H1 (cell line): Measurements from ENCODE around the gene BDKRB1. TPM values are rescaled to one million over a fixed set of nuclear protein-coding genes. Genes with fewer than 3 reads are reported as not detected.

Source experiments
- CTCF ChIA-PET: fragments of 300-600 bp; sonication (Branson Sonifier 250); formaldehyde crosslinking; loops from one replicate; lab custom pipeline; 2021; ENCODE audit not compliant: partially characterized antibody; lab: Charles Lee
- POLR2A ChIA-PET: fragments of 300-600 bp; sonication (Branson Sonifier 250); formaldehyde crosslinking; loops from one replicate; lab custom pipeline; 2021; ENCODE audit warnings: inconsistent platforms; ENCODE audit not compliant: partially characterized antibody; lab: Charles Lee
- DNase-seq, 2 experiments: peaks; one replicate each; pipeline versions ENCODE4 v3.0.0 to v3.0.0-alpha.2; 2010 to 2022; ENCODE audit warnings: low spot score in 2 of 2, low read depth in 1 of 2, mixed read lengths in 1 of 2
- FAIRE-seq: peaks from 2 replicates; lab custom pipeline; 2011; peaks lifted over from hg19 to GRCh38; lab: Jason Lieb, UNC
- H2AFZ ChIP-seq: 2 replicates; pipeline ENCODE4 v1.8.1; 2012; ENCODE audit warnings: low read length, inconsistent platforms
- H2AK5ac ChIP-seq: 2 replicates; pipeline ENCODE4 v1.6.1; 2013; ENCODE audit warnings: low read depth, low read length
- H2BK120ac ChIP-seq: replicated peaks from 2 replicates; pipeline ENCODE3; 2013; ENCODE audit warnings: low read depth, low read length, inconsistent platforms
- H2BK12ac ChIP-seq: 2 replicates; pipeline ENCODE4 v1.6.1; 2013; ENCODE audit warnings: low read depth, low read length
- H2BK15ac ChIP-seq: 2 replicates; pipeline ENCODE4 v1.6.1; 2013; ENCODE audit warnings: low read length
- H2BK20ac ChIP-seq: 2 replicates; pipeline ENCODE4 v1.6.1; 2013; ENCODE audit warnings: low read length
- H2BK5ac ChIP-seq: 2 replicates; pipeline ENCODE4 v1.6.1; 2013; ENCODE audit warnings: low read depth, low read length
- H3K14ac ChIP-seq: 2 replicates; pipeline ENCODE4 v1.6.1; 2013; ENCODE audit warnings: inconsistent platforms; ENCODE audit not compliant: insufficient read length
- H3K18ac ChIP-seq: 2 replicates; pipeline ENCODE4 v1.6.1; 2013; ENCODE audit warnings: low read length; ENCODE audit errors: extremely low read depth
- H3K23ac ChIP-seq: 2 replicates; pipeline ENCODE4 v1.6.1; 2013; ENCODE audit warnings: inconsistent platforms; ENCODE audit not compliant: insufficient read length
- H3K23me2 ChIP-seq: 2 replicates; pipeline ENCODE4 v1.6.1; 2013; ENCODE audit warnings: low read depth, low read length
- H3K27ac ChIP-seq: 2 replicates; pipeline ENCODE4 v1.6.1; 2011; ENCODE audit warnings: low read depth, low read length, inconsistent platforms
- H3K27me3 ChIP-seq, 4 experiments: replicated peaks in 1 of 4; 1 replicate in 1 of 4; 2 replicates in 3 of 4; pipeline versions ENCODE4 v1.6.1 to v1.8.1; 2011 to 2013; ENCODE audit warnings: low read length in 3 of 4, mild to moderate bottlenecking in 3 of 4, inconsistent platforms in 2 of 4, mixed read lengths in 2 of 4, moderate library complexity in 1 of 4; ENCODE audit not compliant: control insufficient read depth in 3 of 4, insufficient read depth in 3 of 4; ENCODE audit errors: extremely low read depth in 1 of 4
- H3K36me3 ChIP-seq, 4 experiments: 2 replicates each; pipeline versions ENCODE4 v1.6.1 to v1.8.1; 2011 to 2013; ENCODE audit warnings: mild to moderate bottlenecking in 4 of 4, low read length in 3 of 4, moderate library complexity in 2 of 4, control low read depth in 1 of 4, inconsistent platforms in 1 of 4; ENCODE audit not compliant: insufficient read depth in 4 of 4, control insufficient read depth in 2 of 4
- H3K4ac ChIP-seq: replicated peaks from 2 replicates; pipeline ENCODE3; 2013; ENCODE audit warnings: low read length, low read depth, mixed read lengths, inconsistent platforms; ENCODE audit not compliant: insufficient read length
- H3K4me1 ChIP-seq, 4 experiments: replicated peaks in 1 of 4; 1 replicate in 1 of 4; 2 replicates in 3 of 4; pipeline versions ENCODE4 v1.6.1 to v1.8.1; 2011 to 2013; ENCODE audit warnings: low read length in 3 of 4, inconsistent platforms in 2 of 4, mixed read lengths in 1 of 4; ENCODE audit not compliant: insufficient read depth in 4 of 4, control insufficient read depth in 3 of 4
- H3K4me2 ChIP-seq, 2 experiments: 2 replicates each; pipeline versions ENCODE4 v1.6.1 to v1.8.1; 2011 to 2013; ENCODE audit warnings: low read depth in 2 of 2, low read length in 2 of 2, control low read depth in 1 of 2, inconsistent platforms in 1 of 2, mild to moderate bottlenecking in 1 of 2; ENCODE audit not compliant: insufficient read depth in 1 of 2
- H3K4me3 ChIP-seq, 4 experiments: fragments of 200-600, 300-600 bp in 1 of 4; sonication (generic), shearing (Covaris generic), sonication (Bioruptor Twin) in 1 of 4; 2 replicates each; pipeline versions ENCODE4 v1.5.1 to v1.8.1; 2011 to 2016; ENCODE audit warnings: low read length in 4 of 4, low read depth in 3 of 4, control low read depth in 2 of 4, inconsistent platforms in 2 of 4, mild to moderate bottlenecking in 2 of 4, mixed read lengths in 1 of 4, moderate library complexity in 1 of 4; ENCODE audit not compliant: insufficient read depth in 2 of 4; ENCODE audit errors: extremely low read depth in 1 of 4
- H3K56ac ChIP-seq: replicated peaks from 2 replicates; pipeline ENCODE3; 2013; ENCODE audit warnings: low read depth, mild to moderate bottlenecking, mixed read lengths, low read length, inconsistent platforms; ENCODE audit not compliant: insufficient read length
- H3K79me1 ChIP-seq: 2 replicates; pipeline ENCODE4 v1.6.1; 2013; ENCODE audit warnings: low read depth, low read length, control low read depth
- H3K79me2 ChIP-seq, 2 experiments: 2 replicates each; pipeline versions ENCODE4 v1.6.1 to v1.8.1; 2012 to 2013; ENCODE audit warnings: low read length in 2 of 2, mild to moderate bottlenecking in 2 of 2, inconsistent platforms in 1 of 2; ENCODE audit not compliant: insufficient read depth in 2 of 2, control insufficient read depth in 1 of 2
- H3K9ac ChIP-seq, 4 experiments: replicated peaks in 1 of 4; 1 replicate in 1 of 4; 2 replicates in 3 of 4; pipeline versions ENCODE4 v1.6.1 to v1.8.1; 2011 to 2013; ENCODE audit warnings: low read depth in 3 of 4, low read length in 3 of 4, control low read depth in 2 of 4, mild to moderate bottlenecking in 2 of 4, moderate library complexity in 2 of 4, inconsistent platforms in 1 of 4; ENCODE audit errors: extremely low read depth in 1 of 4
- H3K9me3 ChIP-seq, 2 experiments: 2 replicates each; pipeline versions ENCODE4 v1.6.1 to v1.8.1; 2012 to 2013; ENCODE audit warnings: mild to moderate bottlenecking in 2 of 2, moderate library complexity in 2 of 2, control low read depth in 1 of 2, inconsistent platforms in 1 of 2, low read depth in 1 of 2, low read length in 1 of 2, mixed read lengths in 1 of 2; ENCODE audit not compliant: insufficient read depth in 2 of 2
- H4K20me1 ChIP-seq, 2 experiments: replicated peaks in 1 of 2; 2 replicates each; pipeline versions ENCODE3 to v1.8.1; 2011 to 2013; ENCODE audit warnings: inconsistent platforms in 2 of 2, low read length in 2 of 2, mild to moderate bottlenecking in 1 of 2; ENCODE audit not compliant: insufficient read depth in 2 of 2, control insufficient read depth in 1 of 2
- H4K5ac ChIP-seq: 2 replicates; pipeline ENCODE4 v1.6.1; 2013; ENCODE audit warnings: low read length, low read depth, mixed read lengths, inconsistent platforms; ENCODE audit not compliant: insufficient read length
- H4K8ac ChIP-seq: 2 replicates; pipeline ENCODE4 v1.8.0; 2013; ENCODE audit warnings: mild to moderate bottlenecking, moderate library complexity, low read length, inconsistent platforms; ENCODE audit not compliant: insufficient read depth; ENCODE audit errors: extremely low read depth
- H4K91ac ChIP-seq: replicated peaks from 2 replicates; pipeline ENCODE3; 2013; ENCODE audit warnings: low read length, mixed read lengths, inconsistent platforms; ENCODE audit not compliant: insufficient read length
- ATF2 ChIP-seq: IDR thresholded peaks from 2 replicates; pipeline ENCODE4 v1.6.1; 2012; ENCODE audit warnings: low read length, inconsistent platforms
- ATF3 ChIP-seq: IDR thresholded peaks from 2 replicates; pipeline ENCODE4 v1.6.1; 2011; ENCODE audit warnings: low read depth, mild to moderate bottlenecking, low read length; ENCODE audit not compliant: insufficient read depth
- BCL11A ChIP-seq, 2 experiments: IDR thresholded peaks; one replicate each; pipeline ENCODE4 v1.6.1; 2011; ENCODE audit warnings: low read depth in 2 of 2, low read length in 2 of 2, mild to moderate bottlenecking in 2 of 2
- POLR2AphosphoS5 ChIP-seq: IDR thresholded peaks from 2 replicates; pipeline ENCODE4 v1.6.1; 2011; ENCODE audit warnings: low read depth, low read length
- RXRA ChIP-seq: IDR thresholded peaks from 2 replicates; pipeline ENCODE4 v1.6.1; 2011; ENCODE audit warnings: low read depth, mild to moderate bottlenecking, low read length, moderate library complexity; ENCODE audit not compliant: insufficient read depth
- SP2 ChIP-seq: IDR thresholded peaks from 2 replicates; pipeline ENCODE4 v1.6.1; 2012; ENCODE audit warnings: mild to moderate bottlenecking, low read length, inconsistent platforms
- SUZ12 ChIP-seq: fragments of 200-600 bp; sonication (generic); IDR thresholded peaks from 2 replicates; pipeline ENCODE4 v1.6.1; 2012; ENCODE audit warnings: mild to moderate bottlenecking, inconsistent platforms, low read length, moderate library complexity, mixed read lengths
- WGBS, 2 experiments: shearing (Covaris generic) in 1 of 2; methylation state at CpG; one replicate each; pipeline versions ENCODE4 v1.1.6 to v1.1.7; 2013 to 2015; ENCODE audit warnings: low lambda C conversion rate in 2 of 2, mixed read lengths in 2 of 2, inconsistent platforms in 1 of 2, low coverage in 1 of 2, missing lambda C conversion rate in 1 of 2; ENCODE audit not compliant: insufficient replicate concordance in 2 of 2, insufficient coverage in 1 of 2, insufficient read length in 1 of 2; ENCODE audit errors: extremely low coverage in 1 of 2, missing lambda C conversion rate in 1 of 2; 5-methylcytosine and 5-hydroxymethylcytosine counted together
- polyA plus RNA-seq, 7 experiments: library from polyadenylated mRNA; depleted of rRNA in 3 of 7; stranded (reverse) in 5 of 7; unstranded in 2 of 7; fragments of >200 nt in 5 of 7; fragments of 200-250 nt in 2 of 7; gene quantifications; 1 replicate in 5 of 7; 2 replicates in 1 of 7; 4 replicates in 1 of 7; pipeline versions ENCODE4 v1.2.1 to v1.2.3, GENCODE V29; 2011 to 2013; ENCODE audit warnings: missing spikeins in 2 of 7, mixed read lengths in 2 of 7
- total RNA-seq: library from RNA; stranded (reverse); fragmentation: NEBNext Ultra II Directional; extraction: Animal tissue kit (Norgen Biotek cat#: 25700); gene quantifications from 2 replicates; pipeline ENCODE4 v1.2.1, GENCODE V29; 2021

BDKRB1 gene
- total and polyA plus RNA-seq, 2 of the 8 experiments (the other 6 are each of a cell fraction or from before 2014, with no cell fraction given) = 0.27 TPM; not detected in 1

- Histone ChIP-seq H3K18ac (no peak overlapping the region), H4K8ac (no peak overlapping the region), H2AK5ac (no peak overlapping the region), H3K9ac (no peak overlapping the region), H3K56ac (no peak overlapping the region), H2BK12ac (no peak overlapping the region), H3K79me1 (no peaks in the 10 kb centered on the region), H2BK15ac (no peak overlapping the region), H2BK120ac (no peak overlapping the region), H4K5ac (no peak overlapping the region), H3K23ac (no peak overlapping the region), H3K27me3 (peaks cover 0 to 1% (median 0%) of the 10 kb centered on the region in 4 experiments; a peak in 1 of 7 replicates), H3K4me1 (no peaks in the 10 kb centered on the region), H2AFZ (no peak overlapping the region), H2BK5ac (no peak overlapping the region), H3K27ac (no peak overlapping the region), H3K9me3 (no peaks in the 10 kb centered on the region), H3K36me3 (peaks cover 5 to 23% (median 14%) of the 10 kb centered on the region in 4 experiments; a peak in 7 of 8 replicates), H4K91ac (no peak overlapping the region), H3K4me2 (no peak overlapping the region), H3K14ac (no peak overlapping the region), H3K4ac (no peak overlapping the region), H4K20me1 (no peaks in the 10 kb centered on the region), H3K4me3 (no peak overlapping the region), H3K79me2 (no peaks in the 10 kb centered on the region), H2BK20ac (no peak overlapping the region), H3K23me2 (no peaks in the 10 kb centered on the region; the same call in 1 of the 2 replicates)
- FAIRE-seq (no peak), DNase-seq (no peak)
- ChIA-PET CTCF (interaction anchor here (0.5 to 1.3 kb wide), 3 partner anchors 99 to 241 kb away, joined by 3 to 5 read pairs (median 4); no protein-coding TSS in a partner anchor), POLR2A (no interaction called here)
- WGBS, 2 experiments = 88 to 100% methylated on average over 1 to 5 of the region's 5 CpGs
- TF ChIP-seq ATF2 (no peak), POLR2AphosphoS5 (no peak), ATF3 (no peak), RXRA (no peak), SUZ12 (no peak), SP2 (no peak), BCL11A (IDR thresholded peaks at IDR 0.05; ENCODE audit: low read depth in 2 of 2, low read length in 2 of 2) (no peak)
Observed at GRCh38 chr14:96309896-96310330, 53.9 kb downstream of the BDKRB1 start.
